SK-N-MC (cell line): ENCODE results near the gene HAVCR1.

ENCODE experiments used
- EZH2 ChIP-seq: fragments of 200-600 bp; sonication (generic); IDR thresholded peaks from one replicate; pipeline ENCODE4 v1.6.1; 2017; ENCODE audit warnings: antibody characterized with exemption
- POLR2AphosphoS5 ChIP-seq: IDR thresholded peaks from 2 replicates; pipeline ENCODE4 v1.6.1; 2012; ENCODE audit warnings: mild to moderate bottlenecking, low read depth, low read length, borderline replicate concordance

- TF ChIP-seq POLR2AphosphoS5 = no peak
- no peak for TF ChIP-seq EZH2
Observed at GRCh38 chr5:157085930-157086329, 27.0 kb upstream of the HAVCR1 start.
